ENCODE data around the gene ATP2A2. TPM values are rescaled to one million over a fixed set of nuclear protein-coding genes. Genes with fewer than 3 reads are reported as not detected.

The ATP2A2 gene
- total and polyA plus RNA-seq, 2 donors from 2014 or later = 37.2 to 221 TPM

- H3K9me3 ChIP-seq (ENCODE audit: control insufficient read depth in 2 of 3, insufficient read depth in 1 of 3, low read length in 3 of 3) = no peaks in the 10 kb centered on the region
- intact Hi-C loops (cut with DNase I) = no loop called here
- no peak overlapping the region for H3K4me3 ChIP-seq (ENCODE audit: low read length in 3 of 3)
- peaks cover 0 to 16% (median 2%) of the 10 kb centered on the region in 3 donors for H3K36me3 ChIP-seq (ENCODE audit: control insufficient read depth in 2 of 3, insufficient read depth in 3 of 3, low read length in 3 of 3)
- no peak overlapping the region for H3K27ac ChIP-seq (ENCODE audit: low read depth in 2 of 2, low read length in 2 of 2)
- H3K9ac ChIP-seq (ENCODE audit: low read length in 3 of 3) = no peak overlapping the region
- DNase-seq (no peak), FAIRE-seq (no peak)
- TF ChIP-seq CTCF (IDR thresholded peaks at IDR 0.05; ENCODE audit: borderline replicate concordance, extremely low read depth, insufficient read depth) = no peak
- H3K27me3 ChIP-seq (ENCODE audit: control insufficient read depth, insufficient read depth, low read length) = no peaks in the 10 kb centered on the region
- H3K4me1 ChIP-seq (ENCODE audit: control insufficient read depth in 2 of 3, insufficient read depth in 2 of 3, low read depth in 1 of 3, low read length in 3 of 3) = peaks cover 0 to 2% (median 0%) of the 10 kb centered on the region in 3 donors
Observed at GRCh38 chr12:110307372-110307771, 26.3 kb downstream of the ATP2A2 start.

- H3K4me1 ChIP-seq (ENCODE audit: control insufficient read depth in 2 of 3, insufficient read depth in 2 of 3, low read depth in 1 of 3, low read length in 3 of 3) = no peaks in the 10 kb centered on the region
- no peak overlapping the region for H3K4me3 ChIP-seq (ENCODE audit: low read length in 3 of 3)
- H3K27me3 ChIP-seq (ENCODE audit: control insufficient read depth, insufficient read depth, low read length) = no peaks in the 10 kb centered on the region
- intact Hi-C loops (cut with DNase I) = no loop called here
- H3K27ac ChIP-seq (ENCODE audit: low read depth in 2 of 2, low read length in 2 of 2) = no peak overlapping the region
- no peak overlapping the region for H3K9ac ChIP-seq (ENCODE audit: low read length in 3 of 3)
- no peak for TF ChIP-seq CTCF (IDR thresholded peaks at IDR 0.05; ENCODE audit: borderline replicate concordance, extremely low read depth, insufficient read depth)
- peaks cover 0 to 2% (median 2%) of the 10 kb centered on the region in 3 donors for H3K36me3 ChIP-seq (ENCODE audit: control insufficient read depth in 2 of 3, insufficient read depth in 3 of 3, low read length in 3 of 3)
- DNase-seq (no peak), FAIRE-seq (no peak)
- no peaks in the 10 kb centered on the region for H3K9me3 ChIP-seq (ENCODE audit: control insufficient read depth in 2 of 3, insufficient read depth in 1 of 3, low read length in 3 of 3)
Observed at GRCh38 chr12:110310763-110311162, 29.7 kb downstream of the ATP2A2 start.

GRCh38 chr12:110311903-110312302 lies 30.9 kb downstream of the ATP2A2 start:
- H3K27me3 ChIP-seq (ENCODE audit: control insufficient read depth, insufficient read depth, low read length) = no peaks in the 10 kb centered on the region
- no peak overlapping the region for H3K27ac ChIP-seq (ENCODE audit: low read depth in 2 of 2, low read length in 2 of 2)
- no peak overlapping the region for H3K9ac ChIP-seq (ENCODE audit: low read length in 3 of 3)
- no peak overlapping the region for H3K4me3 ChIP-seq (ENCODE audit: low read length in 3 of 3)
- no peak for TF ChIP-seq CTCF (IDR thresholded peaks at IDR 0.05; ENCODE audit: borderline replicate concordance, extremely low read depth, insufficient read depth)
- no peaks in the 10 kb centered on the region for H3K4me1 ChIP-seq (ENCODE audit: control insufficient read depth in 2 of 3, insufficient read depth in 2 of 3, low read depth in 1 of 3, low read length in 3 of 3)
- no peak for FAIRE-seq
- no peak for DNase-seq
- H3K9me3 ChIP-seq (ENCODE audit: control insufficient read depth in 2 of 3, insufficient read depth in 1 of 3, low read length in 3 of 3) = no peaks in the 10 kb centered on the region
- intact Hi-C loops (cut with DNase I) = no loop called here
- H3K36me3 ChIP-seq (ENCODE audit: control insufficient read depth in 2 of 3, insufficient read depth in 3 of 3, low read length in 3 of 3) = peaks cover 0 to 2% (median 2%) of the 10 kb centered on the region in 3 donors
